ENCODE data around the gene TP53TG3E.
"Not testable (repeated sequence)": the region's sequence is repeated elsewhere in the genome, so short reads cannot be mapped to it uniquely, and the experiment has no call there.

TP53TG3E gene, protein sequence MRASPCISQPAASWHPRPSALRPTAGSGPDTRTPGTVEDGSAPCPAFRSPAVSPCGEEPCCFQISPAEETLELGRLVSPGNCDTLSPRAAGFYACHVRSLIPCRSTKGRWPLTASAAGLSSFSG

DNA sequence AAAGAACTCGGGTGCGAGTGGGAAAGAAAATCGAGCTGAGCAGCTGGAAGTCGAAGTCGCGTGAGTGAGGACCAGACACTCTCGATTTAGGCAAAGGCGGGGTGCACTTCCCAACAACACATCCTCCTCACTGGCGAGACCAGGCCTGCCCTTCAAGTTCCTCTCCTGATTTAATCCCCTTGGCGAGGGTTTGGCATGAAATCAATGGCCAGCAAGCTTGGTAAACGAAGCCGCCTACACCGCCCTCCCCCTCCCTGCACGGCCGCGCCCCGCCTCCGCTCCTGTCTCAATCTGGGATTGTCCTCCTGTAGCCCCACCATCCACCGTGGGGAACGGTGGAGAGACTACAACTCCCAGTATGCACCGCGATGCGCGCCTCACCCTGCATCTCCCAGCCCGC lies at the start of gene TP53TG3E:
TSS of gene TP53TG3E (plus strand) at position 301 of the 400 bp plus-strand sequence. CDS start at position 369, 68 bp downstream.
- not testable (repeated sequence) for DNase-seq (ENCODE audit: low spot score); FAIRE-seq

DNA sequence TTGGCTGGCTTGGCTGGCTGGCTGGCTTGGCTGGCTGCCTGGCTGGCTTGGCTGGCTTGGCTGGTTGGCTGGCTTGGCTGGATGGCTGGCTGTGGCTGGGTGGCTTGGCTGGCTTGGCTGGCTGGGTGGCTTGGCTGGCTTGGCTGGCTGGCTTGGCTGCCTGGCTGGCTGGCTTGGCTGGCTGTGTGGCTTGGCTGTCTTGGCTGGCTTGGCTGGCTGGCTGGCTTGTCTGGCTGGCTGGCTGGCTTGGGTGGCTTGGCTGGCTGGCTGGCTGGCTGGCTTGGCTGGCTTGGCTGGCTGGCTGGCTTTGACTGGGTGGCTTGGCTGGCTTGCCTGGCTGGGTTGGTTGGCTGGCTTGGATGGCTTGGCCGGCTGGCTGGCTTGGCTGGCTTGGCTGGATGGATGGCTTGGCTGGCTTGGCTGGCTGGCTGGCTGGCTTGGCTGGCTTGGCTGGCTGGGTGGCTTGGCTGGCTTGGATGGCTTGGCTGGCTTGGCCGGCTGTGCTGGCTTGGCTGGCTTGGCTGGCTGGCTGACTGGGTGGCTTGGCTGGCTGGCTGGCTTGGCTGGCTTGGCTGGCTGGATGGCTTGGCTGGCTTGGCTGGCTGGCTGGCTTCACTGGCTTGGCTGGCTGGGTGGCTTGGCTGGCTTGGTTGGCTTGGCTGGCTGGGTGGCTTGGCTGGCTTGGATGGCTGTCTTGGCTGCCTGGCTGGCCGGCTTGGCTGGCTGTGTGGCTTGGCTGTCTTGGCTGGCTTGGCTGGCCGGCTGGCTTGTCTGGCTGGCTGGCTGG lies 32.3 kb downstream of the TP53TG3E start:
- not testable (repeated sequence) for FAIRE-seq

DNA sequence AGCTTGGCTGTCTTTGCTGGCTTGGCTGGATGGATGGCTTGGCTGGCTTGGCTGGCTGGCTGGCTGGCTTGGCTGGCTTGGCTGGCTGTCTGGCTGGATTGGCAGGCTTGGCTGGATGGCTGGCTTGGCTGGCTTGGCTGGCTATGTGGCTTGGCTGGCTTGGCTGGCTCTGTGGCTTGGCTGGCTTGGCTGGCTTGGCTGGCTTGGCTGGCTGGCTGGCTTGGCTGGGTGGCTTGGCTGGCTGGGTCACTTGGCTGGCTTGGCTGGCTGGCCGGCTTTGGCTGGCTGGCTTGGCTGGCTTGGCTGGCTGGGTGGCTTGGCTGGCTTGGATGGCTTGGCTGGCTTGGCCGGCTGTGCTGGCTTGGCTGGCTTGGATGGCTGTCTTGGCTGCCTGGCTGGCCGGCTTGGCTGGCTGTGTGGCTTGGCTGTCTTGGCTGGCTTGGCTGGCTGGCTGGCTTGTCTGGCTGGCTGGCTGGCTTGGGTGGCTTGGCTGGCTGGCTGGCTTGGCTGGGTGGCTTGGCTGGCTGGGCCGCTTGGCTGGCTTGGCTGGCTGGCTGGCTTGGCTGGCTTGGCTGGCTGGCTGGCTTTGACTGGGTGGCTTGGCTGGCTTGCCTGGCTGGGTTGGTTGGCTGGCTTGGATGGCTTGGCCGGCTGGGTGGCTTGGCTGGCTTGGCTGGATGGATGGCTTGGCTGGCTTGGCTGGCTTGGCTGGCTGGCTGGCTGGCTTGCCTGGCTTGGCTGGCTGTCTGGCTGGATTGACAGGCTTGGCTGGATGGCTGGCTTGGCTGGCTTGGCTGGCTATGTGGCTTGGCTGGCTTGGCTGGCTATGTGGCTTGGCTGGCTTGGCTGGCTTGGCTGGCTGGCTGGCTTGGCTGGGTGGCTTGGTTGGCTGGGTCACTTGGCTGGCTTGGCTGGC lies 33.8 kb downstream of the TP53TG3E start:
- FAIRE-seq; DNase-seq (ENCODE audit: low spot score): not testable (repeated sequence)

More for the DNA sequence above, 32.3 kb downstream of the TP53TG3E start:
- DNase-seq (ENCODE audit: low spot score): not testable (repeated sequence)

DNA sequence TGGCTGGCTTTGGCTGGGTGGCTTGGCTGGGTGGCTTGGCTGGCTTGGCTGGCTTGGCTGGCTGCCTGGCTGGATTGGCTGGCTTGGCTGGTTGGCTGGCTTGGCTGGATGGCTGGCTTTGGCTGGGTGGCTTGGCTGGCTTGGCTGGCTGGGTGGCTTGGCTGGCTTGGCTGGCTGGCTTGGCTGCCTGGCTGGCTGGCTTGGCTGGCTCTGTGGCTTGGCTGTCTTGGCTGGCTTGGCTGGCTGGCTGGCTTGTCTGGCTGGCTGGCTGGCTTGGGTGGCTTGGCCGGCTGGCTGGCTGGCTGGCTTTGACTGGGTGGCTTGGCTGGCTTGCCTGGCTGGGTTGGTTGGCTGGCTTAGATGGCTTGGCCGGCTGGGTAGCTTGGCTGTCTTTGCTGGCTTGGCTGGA lies 34.4 kb downstream of the TP53TG3E start:
- not testable (repeated sequence) for FAIRE-seq; DNase-seq (ENCODE audit: low spot score)

DNA sequence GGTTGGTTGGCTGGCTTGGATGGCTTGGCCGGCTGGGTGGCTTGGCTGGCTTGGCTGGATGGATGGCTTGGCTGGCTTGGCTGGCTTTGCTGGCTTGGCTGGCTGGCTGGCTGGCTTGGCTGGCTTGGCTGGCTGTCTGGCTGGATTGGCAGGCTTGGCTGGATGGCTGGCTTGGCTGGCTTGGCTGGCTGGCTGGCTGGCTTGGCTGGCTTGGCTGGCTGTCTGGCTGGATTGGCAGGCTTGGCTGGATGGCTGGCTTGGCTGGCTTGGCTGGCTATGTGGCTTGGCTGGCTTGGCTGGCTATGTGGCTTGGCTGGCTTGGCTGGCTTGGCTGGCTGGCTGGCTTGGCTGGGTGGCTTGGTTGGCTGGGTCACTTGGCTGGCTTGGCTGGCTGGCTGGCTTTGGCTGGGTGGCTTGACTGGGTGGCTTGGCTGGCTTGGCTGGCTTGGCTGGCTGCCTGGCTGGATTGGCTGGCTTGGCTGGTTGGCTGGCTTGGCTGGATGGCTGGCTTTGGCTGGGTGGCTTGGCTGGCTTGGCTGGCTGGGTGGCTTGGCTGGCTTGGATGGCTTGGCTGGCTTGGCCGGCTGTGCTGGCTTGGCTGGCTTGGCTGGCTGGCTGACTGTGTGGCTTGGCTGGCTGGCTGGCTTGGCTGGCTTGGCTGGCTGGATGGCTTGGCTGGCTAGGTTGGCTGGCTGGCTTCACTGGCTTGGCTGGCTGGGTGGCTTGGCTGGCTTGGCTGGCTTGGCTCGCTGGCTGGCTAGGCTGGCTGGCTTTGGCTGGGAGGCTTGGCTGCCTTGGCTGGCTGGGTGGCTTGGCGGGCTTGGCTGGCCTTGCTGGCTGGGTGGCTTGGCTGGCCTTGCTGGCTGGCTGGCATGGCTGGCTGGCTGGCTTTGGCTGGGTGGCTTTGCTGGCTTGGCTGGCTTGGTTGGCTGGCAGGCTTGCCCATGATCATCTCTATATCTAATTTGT lies 35.3 kb downstream of the TP53TG3E start:
- not testable (repeated sequence) for DNase-seq (ENCODE audit: low spot score); FAIRE-seq

Data from urothelium cell line (cell line).